Endothelial cell of umbilical vein (primary cell): Measurements from ENCODE around the gene MYEOV. TPM values are rescaled to one million over a fixed set of nuclear protein-coding genes. Genes with fewer than 3 reads are reported as not detected.

Source experiments
- BruUV-seq: library from RNA; stranded (reverse); fragments of 400-500 nt; replicated peaks from 2 replicates; lab custom pipeline; 2021; lab: Mats Ljungman, UMichigan
- CTCF ChIA-PET: fragments of 300-600, 350-600 bp; sonication (Branson Sonifier 250); formaldehyde crosslinking; loops from one replicate; lab custom pipeline; 2021; ENCODE audit warnings: antibody characterized with exemption, inconsistent platforms; lab: Charles Lee
- POLR2A ChIA-PET: fragments of 300-600, 350-600 bp; sonication (Branson Sonifier 250); formaldehyde crosslinking; loops from one replicate; lab custom pipeline; 2021; ENCODE audit warnings: antibody characterized with exemption, inconsistent platforms; lab: Charles Lee
- DNase-seq: peaks from one replicate; pipeline ENCODE4 v3.0.0-alpha.2; 2011; ENCODE audit warnings: low read depth, low spot score
- FAIRE-seq: peaks from 2 replicates; lab custom pipeline; 2011; peaks lifted over from hg19 to GRCh38; lab: Jason Lieb, UNC
- H2AFZ ChIP-seq: 2 replicates; pipeline ENCODE4 v1.6.0; 2012; ENCODE audit warnings: low read depth, low read length, control low read depth, inconsistent platforms
- H3K27ac ChIP-seq: 2 replicates; pipeline ENCODE4 v1.5.1; 2011; ENCODE audit warnings: low read depth, mild to moderate bottlenecking, control low read depth, low read length, moderate library complexity; ENCODE audit not compliant: insufficient read depth
- H3K27me3 ChIP-seq, 2 experiments: 2 replicates each; pipeline versions ENCODE4 v1.6.0 to v1.6.1; 2011; ENCODE audit warnings: low read length in 2 of 2, mixed read lengths in 1 of 2; ENCODE audit not compliant: control insufficient read depth in 2 of 2, insufficient read depth in 2 of 2
- H3K36me3 ChIP-seq, 2 experiments: 2 replicates in 1 of 2; 3 replicates in 1 of 2; pipeline ENCODE4 v1.5.1; 2011; ENCODE audit warnings: low read length in 2 of 2, mild to moderate bottlenecking in 1 of 2, moderate library complexity in 1 of 2; ENCODE audit not compliant: control insufficient read depth in 2 of 2, insufficient read depth in 2 of 2; ENCODE audit errors: extremely low read depth in 1 of 2
- H3K4me1 ChIP-seq: 3 replicates; pipeline ENCODE4 v1.5.1; 2011; ENCODE audit warnings: mild to moderate bottlenecking, low read length; ENCODE audit not compliant: control insufficient read depth, insufficient read depth; ENCODE audit errors: extremely low read depth
- H3K4me2 ChIP-seq: 2 replicates; pipeline ENCODE4 v1.6.1; 2011; ENCODE audit warnings: low read length, control low read depth, mixed read lengths; ENCODE audit not compliant: insufficient read depth
- H3K4me3 ChIP-seq, 3 experiments: fragments of 200-600 bp in 1 of 3; sonication (generic), shearing (Covaris generic) in 1 of 3; replicated peaks in 1 of 3; 2 replicates each; pipeline ENCODE4 v1.5.1; 2011 to 2016; ENCODE audit warnings: control low read depth in 3 of 3, low read length in 3 of 3, mild to moderate bottlenecking in 2 of 3, inconsistent platforms in 1 of 3, low read depth in 1 of 3, moderate library complexity in 1 of 3; ENCODE audit not compliant: insufficient read depth in 1 of 3
- H3K79me2 ChIP-seq: 2 replicates; pipeline ENCODE4 v1.6.0; 2012; ENCODE audit warnings: low read length, inconsistent platforms; ENCODE audit not compliant: control insufficient read depth, insufficient read depth
- H3K9ac ChIP-seq: replicated peaks from 2 replicates; pipeline ENCODE3; 2011; ENCODE audit warnings: low read length, control low read depth; ENCODE audit not compliant: insufficient read depth; ENCODE audit errors: extremely low read depth
- H3K9me1 ChIP-seq: replicated peaks from 3 replicates; pipeline ENCODE4 v1.6.0; 2011; ENCODE audit warnings: mild to moderate bottlenecking, low read length; ENCODE audit not compliant: control insufficient read depth, insufficient read depth; ENCODE audit errors: extremely low read depth
- H3K9me3 ChIP-seq: replicated peaks from 2 replicates; pipeline ENCODE4 v1.5.1; 2012; ENCODE audit warnings: low read length, inconsistent platforms; ENCODE audit not compliant: control insufficient read depth, insufficient read depth
- H4K20me1 ChIP-seq: replicated peaks from 2 replicates; pipeline ENCODE3; 2011; ENCODE audit warnings: mild to moderate bottlenecking, low read length; ENCODE audit not compliant: control insufficient read depth, insufficient read depth; ENCODE audit errors: extremely low read depth
- CTCF ChIP-seq, 2 donors: IDR thresholded peaks; 1 replicate in 1 of 2; 2 replicates in 1 of 2; pipeline ENCODE4 v1.5.1; 2011; ENCODE audit warnings: low read length in 2 of 2, mild to moderate bottlenecking in 2 of 2, moderate library complexity in 2 of 2, control low read depth in 1 of 2, inconsistent platforms in 1 of 2, low read depth in 1 of 2; ENCODE audit not compliant: insufficient read depth in 1 of 2; ENCODE audit errors: extremely low read depth in 1 of 2
- EZH2 ChIP-seq: IDR thresholded peaks from 2 replicates; pipeline ENCODE4 v1.6.1; 2012; ENCODE audit warnings: borderline replicate concordance, low read depth, mild to moderate bottlenecking, moderate library complexity, low read length, inconsistent platforms; ENCODE audit not compliant: severe bottlenecking
- FOS ChIP-seq: IDR thresholded peaks from 2 replicates; pipeline ENCODE4 v1.6.1; 2011; ENCODE audit warnings: mild to moderate bottlenecking, low read length, moderate library complexity, borderline replicate concordance; ENCODE audit not compliant: insufficient read depth
- GATA2 ChIP-seq: IDR thresholded peaks from 2 replicates; pipeline ENCODE4 v1.7.0; 2011; ENCODE audit warnings: low read depth, mild to moderate bottlenecking, moderate library complexity, mixed read lengths, low read length; ENCODE audit not compliant: insufficient read length, insufficient read depth
- JUN ChIP-seq: IDR thresholded peaks from 2 replicates; pipeline ENCODE4 v1.6.1; 2011; ENCODE audit warnings: borderline replicate concordance, low read depth; ENCODE audit not compliant: insufficient read length, insufficient read depth
- MYC ChIP-seq: IDR thresholded peaks from one replicate; pipeline ENCODE4 v1.6.1; 2011; ENCODE audit warnings: mild to moderate bottlenecking, low read depth, low read length
- POLR2A ChIP-seq: IDR thresholded peaks from 2 replicates; pipeline ENCODE4 v1.6.1; 2012; ENCODE audit warnings: low read depth, mild to moderate bottlenecking, control low read depth, low read length
- POLR2AphosphoS5 ChIP-seq: IDR thresholded peaks from 2 replicates; pipeline ENCODE4 v1.6.1; 2012; ENCODE audit warnings: low read depth, mild to moderate bottlenecking, control low read depth, low read length, moderate library complexity; ENCODE audit not compliant: insufficient read depth
- dilution Hi-C: fragments of 300-500 bp; cut with MboI; formaldehyde crosslinking; loops from one replicate; pipeline ENCODE4 v1.15.0; 2019; ENCODE audit warnings: low sequenced_read_pairs; ENCODE audit not compliant: extremely low pct_ligation_motif_present
- intact Hi-C: fragments of 100-400 bp; cut with micrococcal nuclease; formaldehyde crosslinking; loops from one replicate; pipeline ENCODE4 v1.10.0; 2022
- polyA plus RNA-seq, 4 experiments: library from polyadenylated mRNA; depleted of rRNA in 3 of 4; stranded (reverse) in 3 of 4; unstranded in 1 of 4; fragments of >200 nt; gene quantifications; 2 replicates each; pipeline versions ENCODE4 v1.2.1 to v1.2.3, GENCODE V29; 2011 to 2012; ENCODE audit warnings: missing spikeins in 1 of 4
- total RNA-seq: library from RNA; stranded (reverse); gene quantifications from 2 replicates; pipeline ENCODE4 v1.2.3, GENCODE V29; 2021
- TF ChIP-seq, protein P1 (sequence below): IDR thresholded peaks from 2 replicates; pipeline ENCODE4 v1.6.1; 2011; ENCODE audit not compliant: insufficient read depth, insufficient read length

Gene MYEOV
- total and polyA plus RNA-seq, 2 donors (not counting 3 experiments of a cell fraction or from before 2014, with no cell fraction given), result 3.8 to 14.4 TPM

DNA sequence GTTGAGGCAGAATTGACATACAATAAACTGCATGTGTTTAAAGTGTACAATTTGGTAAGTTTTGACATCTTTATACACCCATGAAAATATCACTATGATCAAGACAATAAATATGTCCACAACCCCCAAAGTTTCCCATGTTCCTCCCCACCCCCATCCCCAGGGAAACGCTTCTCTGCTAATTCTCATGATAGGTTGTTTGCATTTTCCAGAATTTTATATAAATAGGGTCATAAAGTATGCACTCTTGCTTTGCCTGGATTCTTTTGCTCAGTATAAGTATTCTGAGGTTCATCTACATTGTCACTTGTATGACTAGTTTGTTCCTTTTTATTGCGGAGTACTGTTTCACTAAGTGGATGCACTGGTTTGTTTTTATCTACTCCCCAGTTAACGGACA, 35.6 kb downstream of the MYEOV start:
- Histone ChIP-seq H3K9ac (no peak overlapping the region), H4K20me1 (no peaks in the 10 kb centered on the region), H3K9me3 (no peaks in the 10 kb centered on the region), H3K4me2 (no peak overlapping the region), H3K9me1 (no peaks in the 10 kb centered on the region), H3K27ac (no peak overlapping the region), H3K4me1 (no peaks in the 10 kb centered on the region), H2AFZ (no peak overlapping the region), H3K79me2 (peaks cover 4% of the 10 kb centered on the region), H3K36me3 (no peaks in the 10 kb centered on the region), H3K27me3 (no peaks in the 10 kb centered on the region), H3K4me3 (no peak overlapping the region)
- no TSS peak for BruUV-seq
- ChIA-PET POLR2A (no interaction called here), CTCF (no interaction called here)
- TF ChIP-seq, protein P1, sequence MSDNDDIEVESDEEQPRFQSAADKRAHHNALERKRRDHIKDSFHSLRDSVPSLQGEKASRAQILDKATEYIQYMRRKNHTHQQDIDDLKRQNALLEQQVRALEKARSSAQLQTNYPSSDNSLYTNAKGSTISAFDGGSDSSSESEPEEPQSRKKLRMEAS, result no peak
- no peak for TF ChIP-seq MYC
- TF ChIP-seq POLR2AphosphoS5, result no peak
- no peak for TF ChIP-seq FOS
- no peak for TF ChIP-seq POLR2A
- no peak for TF ChIP-seq EZH2
- TF ChIP-seq JUN, result no peak
- TF ChIP-seq GATA2, result no peak
- TF ChIP-seq CTCF (IDR thresholded peaks at IDR 0.05; ENCODE audit: extremely low read depth in 1 of 2, insufficient read depth in 1 of 2, low read depth in 1 of 2, low read length in 2 of 2), result no peak
- intact Hi-C loops, result no loop called here
- no peak for FAIRE-seq
- no peak for DNase-seq
- dilution Hi-C loops, result no loop called here
